ENCODE results near the gene RIN3. TPM values are rescaled to one million over a fixed set of nuclear protein-coding genes. Genes with fewer than 3 reads are reported as not detected.

RIN3 gene
- total RNA-seq, 2 donors from 2014 or later, result 8.8 to 41.6 TPM

GRCh38 chr14:92568621-92569479 is 55.3 kb downstream of the RIN3 start:
- H3K9me3 ChIP-seq, result no peaks in the 10 kb centered on the region
- H3K27me3 ChIP-seq (replicated peaks; ENCODE audit: insufficient read depth), result no peaks in the 10 kb centered on the region
- no peaks in the 10 kb centered on the region for H3K4me1 ChIP-seq (replicated peaks)
- H3K36me3 ChIP-seq, result no peaks in the 10 kb centered on the region
- H3K27ac ChIP-seq, result no peak overlapping the region
- no peak for DNase-seq (ENCODE audit: low spot score)
- TF ChIP-seq POLR2A (IDR thresholded peaks at IDR 0.05), result no peak
- TF ChIP-seq CTCF (IDR thresholded peaks at IDR 0.05), result no peak
- TF ChIP-seq POLR2AphosphoS5 (IDR thresholded peaks at IDR 0.05), result no peak
- WGBS, result 82% methylated on average over 15 of the region's 16 CpGs
- H3K4me3 ChIP-seq, result no peak overlapping the region
- intact Hi-C loops (cut with DNase I), result no loop called here

DNA sequence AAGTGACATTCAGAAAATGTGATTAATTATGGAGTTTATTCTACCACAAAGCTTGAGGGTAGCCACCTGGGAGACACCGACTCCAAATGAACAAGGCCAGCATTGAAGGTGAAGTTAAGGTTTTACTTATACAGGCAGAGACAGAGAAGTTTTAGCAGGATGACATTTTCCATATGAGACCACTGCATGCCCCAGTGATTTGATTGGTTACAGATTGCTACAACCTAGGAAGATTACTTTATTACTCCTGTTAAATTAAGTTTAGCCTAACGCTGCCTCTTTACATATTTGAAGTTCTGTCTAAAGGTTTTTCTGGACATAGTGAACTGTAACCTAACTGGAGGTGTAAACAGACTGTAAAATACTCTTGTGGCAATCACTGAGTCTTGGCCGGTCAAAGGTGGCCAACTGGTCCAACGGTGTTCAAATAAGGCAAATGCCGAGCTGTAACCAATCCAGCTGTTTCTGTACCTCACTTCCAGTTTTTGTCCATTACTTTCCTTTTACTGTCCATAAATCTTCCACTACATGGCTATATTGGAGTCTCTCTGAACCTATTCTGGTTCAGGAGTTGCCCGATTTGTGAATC is 57.2 kb downstream of the RIN3 start:
- H3K27me3 ChIP-seq (replicated peaks; ENCODE audit: insufficient read depth), result no peaks in the 10 kb centered on the region
- no peaks in the 10 kb centered on the region for H3K36me3 ChIP-seq
- DNase-seq (ENCODE audit: low spot score), result no peak
- 59% methylated on average over 6 of the region's 6 CpGs for WGBS
- no peak for TF ChIP-seq POLR2AphosphoS5 (IDR thresholded peaks at IDR 0.05)
- TF ChIP-seq POLR2A (IDR thresholded peaks at IDR 0.05), result no peak
- TF ChIP-seq CTCF (IDR thresholded peaks at IDR 0.05), result no peak
- H3K9me3 ChIP-seq, result no peaks in the 10 kb centered on the region
- intact Hi-C loops (cut with DNase I), result no loop called here
- H3K27ac ChIP-seq, result no peak overlapping the region
- no peaks in the 10 kb centered on the region for H3K4me1 ChIP-seq (replicated peaks)
- no peak overlapping the region for H3K4me3 ChIP-seq

- no peak for TF ChIP-seq CTCF (IDR thresholded peaks at IDR 0.05)
- TF ChIP-seq POLR2A (IDR thresholded peaks at IDR 0.05), result no peak
- no peak for TF ChIP-seq POLR2AphosphoS5 (IDR thresholded peaks at IDR 0.05)
- Histone ChIP-seq H3K4me3 (no peak overlapping the region), H3K9me3 (no peaks in the 10 kb centered on the region), H3K27ac (no peak overlapping the region), H3K4me1 (replicated peaks) (no peaks in the 10 kb centered on the region), H3K27me3 (replicated peaks; ENCODE audit: insufficient read depth) (no peaks in the 10 kb centered on the region), H3K36me3 (no peaks in the 10 kb centered on the region)
- intact Hi-C loops (cut with DNase I), result no loop called here
- no peak for DNase-seq (ENCODE audit: low spot score)
- 98% methylated on average over 10 of the region's 10 CpGs for WGBS
These were observed 58.5 kb downstream of the RIN3 start for GRCh38 chr14:92572050-92572449.

DNA sequence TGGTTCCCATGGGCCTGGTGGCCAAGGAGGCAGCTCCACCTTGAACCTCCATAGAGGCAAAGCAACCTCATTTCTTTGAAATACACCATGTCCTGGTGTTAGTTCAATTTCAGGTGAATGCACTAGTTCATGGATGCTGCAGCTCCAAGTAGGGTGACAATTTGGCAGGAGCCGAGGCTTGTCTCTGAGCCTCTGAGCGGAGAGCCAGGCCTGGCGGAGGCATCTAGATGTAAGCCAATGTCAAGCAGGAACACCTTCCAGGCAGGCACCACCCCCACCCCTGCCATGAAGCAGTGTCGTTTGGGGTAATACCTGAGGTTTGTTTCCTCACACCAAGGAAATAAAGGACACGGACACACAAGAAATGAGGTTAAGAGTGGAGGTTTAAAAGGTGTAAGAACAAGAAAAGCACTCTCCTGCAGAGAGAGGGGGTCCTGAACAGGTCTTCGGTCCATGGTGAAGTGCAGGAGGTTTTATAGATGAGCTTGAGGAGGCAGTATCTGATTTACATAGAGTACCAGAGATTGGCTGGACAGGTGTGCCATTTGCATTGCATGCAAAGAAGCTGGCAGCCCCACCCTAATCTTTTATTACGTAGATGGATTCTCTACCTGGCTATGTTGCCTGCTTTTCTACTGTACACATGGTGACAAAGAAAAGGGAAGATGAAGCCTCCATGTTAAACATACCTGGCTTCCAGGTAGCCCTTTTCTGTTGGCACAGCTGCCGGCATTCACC is 60.3 kb downstream of the RIN3 start:
- Histone ChIP-seq H3K27ac (no peak overlapping the region), H3K9me3 (no peaks in the 10 kb centered on the region), H3K27me3 (replicated peaks; ENCODE audit: insufficient read depth) (no peaks in the 10 kb centered on the region), H3K36me3 (no peaks in the 10 kb centered on the region), H3K4me1 (replicated peaks) (no peaks in the 10 kb centered on the region), H3K4me3 (no peak overlapping the region)
- intact Hi-C loops (cut with DNase I), result no loop called here
- peak; percentile 14 for DNase-seq (ENCODE audit: low spot score)
- 49% methylated on average over 8 of the region's 8 CpGs for WGBS
- TF ChIP-seq POLR2A (IDR thresholded peaks at IDR 0.05) (no peak), CTCF (IDR thresholded peaks at IDR 0.05) (no peak), POLR2AphosphoS5 (IDR thresholded peaks at IDR 0.05) (no peak)

All from prostate gland (tissue), 2 donors.